Hematopoietic multipotent progenitor cell treated with erythropoietin and hydrocortisone succinate and interleukin-3 and kit ligand, for 4 days (in vitro differentiated cells): Measurements from ENCODE around the gene DAPK1.

ENCODE experiments used
- DNase-seq: peaks from one replicate; pipeline ENCODE4 v3.0.0-alpha.2; 2015

DAPK1 gene

DNA sequence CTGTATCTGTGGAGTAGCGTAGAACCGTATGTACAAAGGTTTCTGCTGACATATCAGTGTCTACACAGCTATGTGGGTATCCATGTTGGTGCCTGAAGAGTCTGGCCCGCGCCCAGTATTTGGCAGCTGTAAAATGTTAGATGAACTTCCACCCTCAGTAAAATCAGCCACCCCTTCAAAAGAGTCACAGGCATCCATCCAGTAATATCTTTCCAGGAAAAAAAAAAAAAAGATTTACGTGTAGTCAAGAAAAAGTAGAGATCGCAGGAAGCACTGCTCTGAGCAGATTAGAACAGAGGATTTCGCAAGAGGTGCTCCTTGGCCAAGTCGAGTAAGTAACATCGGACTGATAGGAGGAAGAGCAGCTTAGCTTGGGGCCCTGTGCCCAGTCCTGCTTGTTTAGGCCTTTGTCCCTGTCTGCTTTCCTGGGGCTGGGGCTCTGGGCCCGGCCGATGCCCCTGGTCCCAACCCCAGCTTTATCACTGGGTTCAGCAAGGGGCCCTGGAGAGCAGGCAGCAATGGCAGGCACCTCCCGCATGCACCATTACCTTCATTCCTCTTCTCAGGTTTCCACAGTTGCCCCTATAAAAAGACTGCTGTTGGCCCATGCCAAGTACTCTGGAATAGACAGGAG lies 21.2 kb downstream of the DAPK1 start:
- DNase-seq, result peak; percentile 98

DNA sequence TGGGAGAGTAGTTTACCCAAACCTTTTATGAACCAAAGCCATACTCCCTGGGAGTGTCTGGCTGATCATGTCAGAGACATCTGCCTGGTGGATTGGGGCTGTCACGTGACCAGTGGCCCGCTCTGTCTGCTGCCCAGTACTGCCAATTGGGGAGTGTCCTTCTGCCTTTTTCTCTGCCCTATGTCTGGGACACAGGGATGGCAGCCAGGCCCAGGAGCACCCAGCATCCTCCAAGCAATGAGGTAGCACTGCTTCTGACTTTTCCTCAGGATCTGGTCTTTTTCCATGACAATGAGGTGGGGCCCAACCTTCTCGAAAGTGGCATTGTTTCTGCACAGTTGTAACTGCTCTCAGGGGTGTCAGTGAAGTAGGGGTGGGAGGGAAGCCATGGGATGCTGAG lies 21.8 kb downstream of the DAPK1 start:
- no peak for DNase-seq

- DNase-seq, result no peak
These were observed 22.6 kb downstream of the DAPK1 start for GRCh38 chr9:87520172-87520683.

GRCh38 chr9:87521834-87522233 lies 24.2 kb downstream of the DAPK1 start:
- no peak for DNase-seq

GRCh38 chr9:87524061-87524460 lies 26.4 kb downstream of the DAPK1 start:
- DNase-seq, result no peak

DNA sequence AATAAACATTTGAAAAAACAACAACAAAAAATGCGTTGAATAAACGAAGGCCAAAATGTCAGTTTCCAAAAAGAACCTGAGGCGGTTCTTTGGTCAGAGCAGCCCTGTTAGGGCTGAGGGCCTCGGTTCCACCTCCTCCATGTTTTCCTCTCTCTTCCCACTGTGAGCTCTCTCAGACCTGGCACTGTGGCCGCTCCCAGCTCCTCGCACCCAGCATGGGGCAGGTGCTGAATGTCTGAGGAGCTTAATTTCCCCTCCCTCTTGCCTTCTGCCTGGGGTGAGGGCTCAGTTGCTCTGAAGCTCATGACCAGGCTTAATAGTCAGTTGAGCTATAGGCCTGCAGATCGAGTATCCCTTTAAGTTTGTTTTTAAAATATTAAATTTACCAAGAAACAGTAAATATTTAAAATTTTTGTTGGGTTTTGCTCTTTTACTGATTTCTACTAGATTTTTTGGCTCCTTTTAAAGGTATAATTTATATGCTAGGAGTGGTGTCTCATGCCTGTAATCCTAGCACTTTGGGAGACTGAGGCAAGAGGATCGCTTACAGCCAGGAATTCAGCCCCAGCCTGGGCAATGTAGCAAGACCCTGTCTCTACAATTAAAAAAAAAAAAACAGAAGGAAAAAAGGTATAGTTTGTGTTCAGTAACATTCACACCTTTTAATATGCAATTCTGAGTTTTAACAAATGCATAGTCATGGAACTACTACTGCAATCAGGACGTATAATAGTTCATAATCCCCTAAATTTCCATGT lies 28.1 kb downstream of the DAPK1 start:
- DNase-seq, result no peak

DNA sequence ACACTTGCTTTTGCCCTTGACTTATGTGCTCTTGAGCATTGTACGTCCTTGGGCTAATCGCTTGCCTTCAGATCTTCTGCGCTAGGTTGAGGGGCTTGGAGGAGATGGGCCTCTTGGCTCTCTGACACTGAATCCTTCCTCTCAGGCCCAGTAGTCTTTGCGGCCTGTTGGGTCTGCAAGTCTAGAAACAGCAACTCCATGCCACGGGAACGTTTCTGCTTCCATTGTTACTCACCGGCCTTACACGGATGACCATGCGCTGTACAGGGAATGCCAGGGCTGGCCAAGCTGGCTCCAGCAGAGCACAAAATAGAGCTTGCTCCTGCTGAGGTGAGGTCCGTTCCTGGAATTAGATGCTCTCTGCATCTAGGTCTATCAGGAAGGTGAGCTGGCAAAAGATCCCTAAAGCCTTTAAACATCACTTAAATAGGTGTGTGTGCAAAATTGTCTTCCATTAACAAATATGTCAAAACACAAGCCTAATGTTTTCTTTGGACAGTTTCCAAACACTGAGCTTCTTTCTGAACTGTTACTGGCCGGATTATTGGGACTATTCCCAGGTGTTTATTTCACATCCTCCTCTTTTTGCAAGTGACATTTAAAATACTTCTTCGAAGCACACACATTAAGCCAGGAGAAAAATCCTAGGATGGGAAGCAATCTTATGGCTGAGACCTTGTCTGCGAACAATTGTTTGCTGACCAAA lies 29.7 kb downstream of the DAPK1 start:
- DNase-seq, result no peak

GRCh38 chr9:87528969-87529368 lies 31.3 kb downstream of the DAPK1 start:
- peak; percentile 53 for DNase-seq

DNA sequence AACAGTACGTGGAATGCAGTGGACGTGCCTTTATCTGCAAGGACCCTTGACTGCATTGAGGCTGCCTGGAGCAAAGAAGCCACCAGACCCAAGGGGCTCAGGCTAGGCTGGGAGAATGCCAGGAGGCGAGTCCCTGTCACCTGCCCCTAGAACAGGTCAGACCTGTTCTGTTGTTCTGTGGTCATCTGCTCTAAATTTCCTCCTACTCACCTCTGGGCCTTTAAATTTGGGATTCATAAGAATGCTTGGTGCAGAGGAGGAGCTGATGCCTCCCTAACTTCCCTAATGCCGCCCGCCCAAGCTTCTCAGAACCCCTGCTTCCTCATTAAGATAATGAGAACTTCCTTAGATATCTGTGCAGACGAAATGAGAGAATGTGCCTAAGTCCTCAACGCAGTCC lies 32.0 kb downstream of the DAPK1 start:
- peak; percentile 68 for DNase-seq

DNA sequence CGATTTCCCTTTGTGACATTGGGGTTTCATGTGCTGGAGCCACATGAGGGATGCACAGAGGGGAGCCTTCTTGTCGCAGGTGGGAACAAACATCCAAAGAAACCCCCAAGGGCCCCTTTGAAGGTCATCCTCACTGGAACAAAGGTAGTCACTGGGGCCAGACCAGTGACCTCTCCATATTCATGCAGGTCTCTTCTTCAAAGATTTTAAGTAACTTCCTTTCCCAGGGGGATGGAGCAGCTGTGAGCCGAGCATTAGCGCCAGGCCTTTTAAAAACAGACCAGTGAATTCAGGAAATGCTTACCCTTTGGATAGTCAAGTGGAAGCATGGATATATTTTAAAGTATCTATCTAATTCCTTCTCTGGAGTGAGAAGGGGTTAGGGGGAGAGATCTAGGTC lies 33.0 kb downstream of the DAPK1 start:
- DNase-seq, result no peak

DNA sequence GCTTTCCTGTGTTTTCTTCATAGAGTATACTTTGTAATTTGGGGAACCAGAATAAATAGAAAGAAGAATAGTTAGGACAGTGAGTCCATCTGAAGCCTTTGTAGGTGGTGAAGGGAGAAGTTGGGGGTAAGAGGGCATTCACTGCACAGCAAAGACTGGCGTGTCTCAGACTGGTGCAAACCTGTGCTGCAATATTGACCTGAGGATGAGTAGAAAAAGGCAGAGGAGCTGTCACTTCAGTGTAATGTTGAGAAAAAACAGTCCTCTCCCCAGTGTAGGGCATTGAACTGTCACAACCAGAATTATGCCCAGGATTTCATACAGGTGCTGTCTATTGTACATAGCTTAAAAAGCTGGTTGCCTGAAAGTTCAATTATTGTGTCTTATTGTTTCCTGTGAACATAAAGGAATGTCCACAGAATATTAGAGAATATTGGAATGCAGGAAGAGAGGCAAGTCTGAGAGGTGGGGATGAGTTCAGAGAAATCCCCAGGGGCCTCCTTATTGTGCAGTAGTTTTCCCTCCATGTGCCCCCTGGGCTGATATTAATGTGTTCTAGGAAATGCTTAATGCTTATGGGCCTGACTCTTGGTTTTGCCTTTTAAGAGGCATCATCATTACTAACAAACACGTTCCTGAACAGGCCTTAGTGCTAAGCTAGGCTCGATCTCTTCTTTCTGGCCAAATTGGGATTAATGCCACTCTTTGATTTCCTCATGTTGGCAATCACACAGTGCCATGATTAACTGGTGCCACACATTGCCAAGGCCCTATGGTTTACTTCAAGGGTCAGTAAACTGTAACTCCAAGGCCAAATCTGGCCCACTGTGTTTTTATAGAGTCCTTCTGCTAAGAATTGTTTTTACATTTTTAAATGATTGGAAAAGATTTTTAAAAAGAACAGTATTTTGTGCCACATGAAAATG lies 34.0 kb downstream of the DAPK1 start:
- no peak for DNase-seq

DNA sequence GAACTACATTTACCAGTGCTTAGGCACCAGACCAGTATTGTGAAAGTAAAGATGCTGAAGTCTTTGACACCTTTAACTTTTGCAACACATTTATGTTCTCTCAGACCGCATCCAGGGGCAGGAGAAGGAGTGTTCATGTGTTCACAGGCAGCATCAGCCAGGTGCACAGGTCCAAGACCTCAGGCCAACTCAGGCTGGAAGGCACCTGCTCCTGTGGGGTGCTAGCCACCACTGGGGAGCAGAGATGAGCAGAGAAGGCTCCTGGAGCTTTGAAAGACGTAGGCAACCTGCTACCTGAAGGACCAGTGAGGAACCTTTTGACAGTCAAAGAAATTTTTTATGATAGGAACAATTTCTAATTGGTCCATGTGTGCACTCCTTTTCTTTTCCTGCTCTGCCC lies 35.6 kb downstream of the DAPK1 start:
- DNase-seq, result no peak

DNA sequence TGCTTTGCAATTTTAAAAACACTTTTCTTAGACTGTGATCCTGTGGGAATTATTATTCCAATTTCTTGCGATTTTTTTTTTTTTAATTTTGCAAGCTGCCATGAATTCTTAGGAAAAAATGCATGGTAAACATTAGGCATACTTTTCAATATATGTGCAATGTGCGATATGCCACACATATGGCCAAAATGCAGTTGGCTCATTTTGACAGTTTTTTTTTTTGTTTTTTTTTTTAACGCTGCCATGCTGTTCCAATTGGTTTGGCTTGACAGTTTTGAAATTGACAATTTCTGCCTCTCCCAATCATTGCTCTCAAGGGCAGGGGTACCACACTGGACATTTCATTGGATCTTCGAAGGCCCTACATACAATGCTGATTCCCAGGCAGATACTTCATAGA lies 36.4 kb downstream of the DAPK1 start:
- DNase-seq, result no peak

DNA sequence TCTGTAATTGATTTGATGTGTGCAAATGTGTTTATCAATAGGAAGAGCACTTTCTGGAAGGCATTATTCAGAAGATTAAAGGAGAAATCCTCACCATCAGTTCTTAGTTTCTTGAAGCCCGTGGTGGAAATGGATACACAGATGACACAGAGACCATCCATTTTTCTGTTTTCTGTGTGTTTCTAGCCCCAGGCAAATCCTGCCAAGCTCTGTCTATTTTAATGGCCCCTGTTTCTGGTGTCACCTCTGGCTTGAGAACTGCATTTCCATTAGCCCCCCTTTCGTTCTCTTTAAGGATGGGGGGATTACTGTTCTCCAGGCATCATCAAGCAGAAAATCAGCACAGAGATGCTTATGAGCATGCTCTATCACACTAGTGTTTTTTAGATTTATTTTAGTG lies 37.3 kb downstream of the DAPK1 start:
- no peak for DNase-seq

GRCh38 chr9:87535817-87536539 lies 38.3 kb downstream of the DAPK1 start:
- DNase-seq, result peak; percentile 53

DNA sequence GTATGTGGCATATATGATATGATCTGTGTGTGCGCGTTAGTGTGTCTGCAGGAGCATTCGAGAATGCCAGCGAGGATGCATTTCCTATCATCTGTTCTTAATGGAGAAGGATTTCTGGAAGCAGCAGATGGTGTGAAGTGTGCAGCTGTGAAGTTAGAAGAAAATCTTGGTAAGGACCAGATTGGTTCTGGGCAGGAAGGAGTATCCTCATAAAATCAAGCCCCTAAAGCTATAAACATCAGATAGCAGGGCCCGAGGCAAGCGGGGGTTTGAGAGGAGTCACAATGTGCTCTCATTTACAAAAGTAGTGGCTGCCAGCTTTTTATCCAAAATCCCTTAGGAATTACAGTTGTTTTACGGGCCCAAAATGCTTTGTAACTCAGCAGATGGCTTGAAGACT lies 40.0 kb downstream of the DAPK1 start:
- no peak for DNase-seq

DNA sequence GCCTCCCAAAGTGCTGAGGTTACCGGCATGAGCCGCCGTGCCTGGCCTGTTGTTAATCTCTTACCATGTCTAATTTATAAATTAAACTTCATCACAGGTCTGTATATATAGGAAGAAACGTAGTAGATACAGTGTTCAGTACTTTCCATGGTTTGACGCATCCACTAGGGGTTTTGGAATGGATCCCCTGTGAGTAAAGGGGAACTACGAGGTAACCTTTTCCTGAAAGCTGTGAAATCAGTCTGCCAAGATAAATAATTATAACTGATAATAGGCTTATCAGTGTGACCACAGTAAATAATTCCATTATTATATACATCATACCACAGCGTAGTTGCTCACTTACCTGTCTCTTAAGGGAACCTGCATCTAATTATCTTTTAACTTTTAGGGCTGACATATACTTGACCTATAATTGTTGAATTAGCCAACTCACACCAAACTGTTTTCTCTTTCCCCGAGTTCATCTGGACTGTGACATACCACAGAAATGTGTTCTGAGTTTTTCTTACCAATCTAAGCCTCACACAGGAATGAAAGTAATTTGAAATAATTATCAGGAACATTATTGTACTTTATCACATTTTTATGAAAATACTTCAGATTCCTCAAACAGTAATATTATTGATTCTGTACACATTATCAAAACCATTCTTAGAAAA lies 42.9 kb downstream of the DAPK1 start:
- no peak for DNase-seq

DNA sequence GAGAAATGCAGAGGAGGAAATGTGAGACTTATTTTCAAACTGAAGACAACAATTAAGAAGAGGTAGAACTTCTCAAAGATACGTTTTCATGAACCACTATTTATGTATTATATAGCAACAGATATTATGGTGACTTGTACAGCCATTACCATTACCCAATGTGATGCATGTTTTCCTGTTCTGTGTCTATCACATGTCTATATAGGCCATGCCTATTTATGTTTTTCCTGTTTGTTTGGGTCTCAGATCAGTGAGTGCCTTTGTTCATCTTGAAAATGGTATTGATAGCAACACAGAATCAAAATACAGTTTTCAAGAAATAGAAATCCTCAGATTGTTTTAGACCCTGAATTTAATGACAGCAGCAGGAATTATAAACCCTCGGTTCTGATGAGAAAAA lies 44.0 kb downstream of the DAPK1 start:
- DNase-seq, result no peak

DNA sequence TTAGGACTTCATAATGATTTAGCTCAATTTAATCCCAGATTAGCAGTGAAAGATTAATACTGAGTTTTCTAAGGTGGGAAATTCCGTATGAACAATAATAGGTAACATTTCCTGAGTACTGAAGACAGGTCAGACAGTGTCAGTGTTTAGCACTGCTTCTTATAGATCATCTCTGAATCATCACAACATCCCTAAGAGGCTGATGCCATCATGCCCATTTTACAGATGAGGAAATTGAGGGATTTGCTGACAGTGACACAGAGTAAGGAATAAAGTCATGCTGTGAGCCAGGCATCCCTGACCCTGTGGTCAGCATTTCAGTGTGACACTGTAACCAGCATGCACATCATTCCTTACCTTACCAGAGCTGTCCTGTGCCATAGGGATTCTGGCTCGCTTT lies 44.5 kb downstream of the DAPK1 start:
- no peak for DNase-seq

DNA sequence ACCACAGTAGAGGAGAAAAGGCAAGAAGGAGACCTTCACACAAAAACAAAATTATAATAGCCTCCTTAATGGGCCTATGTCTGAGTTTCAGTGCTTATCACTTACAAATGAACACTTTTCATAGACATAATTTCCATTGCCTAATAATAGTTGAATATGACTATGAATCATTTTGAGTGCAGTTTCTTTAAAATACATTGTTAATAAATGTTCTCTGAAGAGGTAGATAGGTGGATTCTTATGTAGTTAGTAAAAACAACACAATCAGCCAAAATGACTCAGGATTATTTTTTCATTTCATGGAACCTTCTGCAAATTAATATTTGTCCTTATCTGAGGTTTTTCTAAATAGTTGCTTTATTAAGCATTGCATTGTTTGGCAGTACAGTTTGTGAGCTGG lies 45.6 kb downstream of the DAPK1 start:
- DNase-seq, result no peak

DNA sequence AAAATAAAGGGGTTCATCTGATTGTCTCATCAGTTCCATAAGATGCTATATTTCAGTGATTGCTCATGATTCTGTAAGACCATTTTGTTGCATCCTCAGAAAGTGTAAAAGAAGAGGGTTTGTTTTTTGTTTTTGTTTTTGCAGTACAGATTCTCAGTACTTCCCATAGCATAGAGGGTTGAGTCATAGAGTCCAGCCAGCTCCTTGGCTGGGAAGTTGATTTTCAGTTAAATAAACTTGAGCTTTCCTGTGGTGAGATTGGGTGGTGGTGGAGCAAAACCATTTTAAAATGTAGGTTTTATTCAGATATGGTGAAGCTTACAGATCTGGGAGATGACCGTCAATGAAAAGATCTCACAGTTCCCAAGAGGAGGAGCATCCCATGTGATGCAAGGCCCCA lies 48.2 kb downstream of the DAPK1 start:
- DNase-seq, result no peak

DNA sequence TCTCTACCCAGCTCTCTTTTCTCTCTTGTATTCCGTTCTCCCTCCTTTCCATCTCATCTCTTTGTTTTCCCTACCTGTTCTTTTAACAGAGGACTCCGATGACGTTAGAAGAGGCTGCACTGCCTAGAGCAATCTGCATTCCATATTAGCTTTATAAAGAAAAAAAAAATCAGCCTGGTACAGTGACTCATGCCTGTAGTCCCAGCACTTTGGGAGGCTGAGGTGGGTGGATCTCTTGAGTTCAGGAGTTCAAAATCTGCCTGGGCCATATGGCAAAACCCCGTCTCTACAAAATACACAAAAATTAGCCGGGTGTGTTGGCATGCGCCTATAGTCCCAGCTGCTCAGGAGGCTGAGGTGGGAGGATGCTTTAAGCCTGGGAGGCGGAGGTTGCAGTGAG lies 49.0 kb downstream of the DAPK1 start:
- DNase-seq, result no peak
